GM15510 (cell line): ENCODE data around the gene ST3GAL5.

ENCODE experiments used
- POLR2A ChIP-seq: IDR thresholded peaks from 3 replicates; pipeline ENCODE4 v1.6.1; 2011; ENCODE audit warnings: borderline replicate concordance; ENCODE audit not compliant: insufficient read length; ENCODE audit errors: extremely low read depth

The ST3GAL5 gene

DNA sequence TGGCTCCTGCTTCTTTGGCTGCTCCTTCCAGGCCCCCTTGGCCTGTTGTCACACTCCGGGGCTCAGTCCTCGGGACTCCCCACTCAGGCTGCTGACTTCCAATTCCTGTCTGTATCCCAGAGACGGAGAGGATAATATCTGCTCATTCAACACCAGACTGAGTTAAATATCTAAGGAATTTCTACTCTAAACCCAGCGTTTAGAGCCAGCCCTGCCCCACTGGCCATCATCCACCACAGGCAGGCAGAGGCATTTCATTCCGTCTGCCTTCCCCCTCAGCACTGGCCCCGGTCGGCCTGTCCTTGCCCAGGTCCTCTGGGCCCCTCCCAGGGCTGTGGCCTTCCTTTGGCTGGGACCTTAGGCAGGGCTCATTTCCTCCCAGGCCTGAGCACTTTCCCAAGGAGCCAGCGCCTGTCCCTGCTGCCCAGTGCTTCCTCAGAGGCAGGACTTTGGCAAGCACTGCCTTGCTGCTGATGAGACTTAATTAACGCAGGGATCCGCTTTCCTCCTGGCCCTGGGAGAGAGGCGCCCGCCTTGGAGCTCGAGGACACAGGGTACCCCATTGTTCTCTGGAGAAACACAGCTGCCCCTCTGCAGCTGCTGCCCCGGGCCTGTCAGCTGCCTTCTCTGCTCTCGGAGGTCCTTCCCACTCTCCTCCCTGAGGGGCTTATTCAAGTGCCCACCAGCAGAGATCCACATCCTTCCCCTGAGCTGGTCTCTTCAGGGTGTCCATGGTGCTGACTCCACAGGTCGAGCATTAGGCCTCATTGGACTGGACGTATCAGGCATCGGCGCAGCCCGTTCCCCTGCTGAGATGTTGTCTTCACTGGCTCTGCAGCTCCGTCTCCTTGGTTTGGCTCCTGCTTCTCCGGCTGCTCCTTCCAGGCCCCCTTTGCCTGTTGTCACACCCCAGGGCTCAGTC is 92.2 kb downstream of the ST3GAL5 start:
- TF ChIP-seq POLR2A = no peak

DNA sequence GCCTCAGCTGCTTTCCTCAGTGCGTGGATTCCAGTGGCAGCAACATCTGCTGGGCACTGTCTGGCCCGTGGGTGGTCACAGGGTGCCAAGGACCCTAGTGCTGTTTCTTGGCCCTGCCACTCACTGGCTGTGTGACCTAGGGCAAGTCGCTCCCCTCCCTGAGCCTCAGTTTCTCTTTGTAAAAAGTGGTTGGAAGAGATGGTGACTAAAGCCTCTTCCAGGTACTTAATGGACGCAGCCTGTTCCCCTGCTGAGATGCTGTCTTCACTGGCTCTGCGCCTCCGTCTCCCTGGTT is 92.8 kb downstream of the ST3GAL5 start:
- TF ChIP-seq POLR2A = no peak

DNA sequence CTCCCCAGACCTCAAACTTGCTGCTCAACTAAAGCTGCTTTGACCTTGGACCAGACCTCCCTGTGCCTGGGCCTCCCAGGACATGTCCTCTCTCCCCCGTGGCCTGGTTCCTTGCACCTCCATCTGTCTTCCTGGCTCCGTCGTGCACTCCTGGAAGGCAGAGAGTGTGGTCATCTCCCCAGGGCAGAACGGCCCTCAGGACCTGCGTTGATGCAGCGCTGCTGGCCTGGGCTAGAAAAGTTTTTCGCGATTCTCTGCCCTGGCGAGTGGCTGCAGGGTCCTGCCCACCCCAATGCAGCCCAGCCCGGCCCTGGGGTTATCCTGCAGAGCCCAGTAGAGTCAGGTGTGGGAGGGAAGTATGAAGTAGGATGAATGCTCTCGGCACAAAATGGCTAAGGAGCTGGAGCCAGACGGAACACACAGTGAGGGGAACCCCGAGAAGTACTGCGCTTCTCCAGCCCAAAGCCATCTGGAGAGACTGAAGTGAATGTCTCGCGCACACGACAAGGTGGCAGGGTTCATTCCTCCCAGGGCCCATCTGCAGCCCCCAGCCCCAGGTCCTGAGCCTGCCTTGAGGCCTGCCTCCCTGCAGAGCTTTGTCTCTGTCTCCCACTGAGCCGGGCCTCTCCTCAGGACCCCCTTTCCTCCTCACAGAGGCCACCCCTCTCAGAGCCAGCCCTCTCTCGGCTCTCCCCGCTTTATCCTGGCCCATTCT is 93.3 kb downstream of the ST3GAL5 start:
- no peak for TF ChIP-seq POLR2A

DNA sequence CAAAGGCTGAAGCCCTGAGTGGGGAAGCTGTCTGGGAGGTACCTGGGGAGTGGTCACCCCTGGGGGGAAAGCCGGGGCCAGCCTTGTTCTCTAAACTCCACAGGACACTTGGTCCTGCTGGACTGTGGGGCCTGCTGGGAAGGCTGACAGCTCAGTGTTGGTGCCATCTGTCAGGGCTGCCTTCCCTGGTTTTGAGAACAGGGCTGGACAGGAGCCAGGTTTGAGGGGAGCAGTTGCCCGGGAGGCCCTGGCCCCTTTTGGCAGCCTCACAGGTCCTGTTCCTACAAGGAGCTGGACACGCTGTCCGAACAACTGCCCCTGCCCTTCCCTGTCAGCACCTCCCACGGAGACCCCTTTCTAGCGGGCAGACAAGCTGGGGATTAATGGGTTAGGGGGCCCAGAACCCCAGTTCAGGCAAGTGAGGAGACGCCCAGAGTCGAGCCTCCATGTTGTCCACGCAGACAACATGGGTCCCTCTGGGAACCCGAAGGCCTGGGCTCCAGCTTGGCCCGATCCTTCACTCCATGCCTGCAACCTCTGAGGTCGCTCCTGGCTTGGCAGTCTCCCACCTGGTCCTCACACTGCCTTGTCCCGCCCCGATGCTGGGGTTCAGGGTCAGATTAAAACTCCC is 94.2 kb downstream of the ST3GAL5 start:
- no peak for TF ChIP-seq POLR2A

DNA sequence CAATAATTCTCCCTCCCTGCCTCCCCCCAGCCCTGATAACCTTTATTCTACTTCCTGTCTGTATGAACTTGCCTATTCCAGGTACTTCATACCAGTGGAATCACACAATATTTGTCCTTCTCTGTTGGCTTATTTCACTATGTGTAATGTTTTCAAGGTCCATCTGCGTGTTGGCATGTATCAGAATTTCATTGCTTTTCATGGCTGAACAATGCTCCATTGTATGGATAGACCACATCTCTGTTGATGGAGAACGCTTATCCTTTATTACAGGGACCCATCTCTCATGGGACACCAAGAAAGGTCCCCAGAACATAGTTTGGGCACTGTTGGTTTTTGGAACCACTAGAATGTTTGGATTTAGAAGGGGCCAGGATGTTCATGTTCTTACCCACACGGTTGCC is 94.8 kb downstream of the ST3GAL5 start:
- no peak for TF ChIP-seq POLR2A

DNA sequence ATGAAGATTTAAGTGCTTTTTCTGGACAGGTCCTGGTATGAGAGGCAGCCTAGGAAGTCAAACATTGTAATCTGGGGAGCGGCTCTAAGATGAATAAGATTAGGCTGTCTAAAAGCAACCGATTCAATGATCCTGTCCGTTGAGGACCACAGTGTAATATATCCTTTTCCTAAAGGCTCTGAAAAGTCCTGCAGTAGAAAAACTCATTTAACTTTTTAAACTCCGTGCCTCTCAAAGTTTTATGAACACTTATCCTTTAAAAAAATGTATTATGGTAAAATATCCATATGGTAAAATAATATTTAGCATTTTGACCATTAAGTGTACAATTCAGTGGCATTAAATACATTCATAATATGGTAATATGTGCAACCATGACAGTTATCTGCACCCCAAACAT is 95.2 kb downstream of the ST3GAL5 start:
- TF ChIP-seq POLR2A = no peak

DNA sequence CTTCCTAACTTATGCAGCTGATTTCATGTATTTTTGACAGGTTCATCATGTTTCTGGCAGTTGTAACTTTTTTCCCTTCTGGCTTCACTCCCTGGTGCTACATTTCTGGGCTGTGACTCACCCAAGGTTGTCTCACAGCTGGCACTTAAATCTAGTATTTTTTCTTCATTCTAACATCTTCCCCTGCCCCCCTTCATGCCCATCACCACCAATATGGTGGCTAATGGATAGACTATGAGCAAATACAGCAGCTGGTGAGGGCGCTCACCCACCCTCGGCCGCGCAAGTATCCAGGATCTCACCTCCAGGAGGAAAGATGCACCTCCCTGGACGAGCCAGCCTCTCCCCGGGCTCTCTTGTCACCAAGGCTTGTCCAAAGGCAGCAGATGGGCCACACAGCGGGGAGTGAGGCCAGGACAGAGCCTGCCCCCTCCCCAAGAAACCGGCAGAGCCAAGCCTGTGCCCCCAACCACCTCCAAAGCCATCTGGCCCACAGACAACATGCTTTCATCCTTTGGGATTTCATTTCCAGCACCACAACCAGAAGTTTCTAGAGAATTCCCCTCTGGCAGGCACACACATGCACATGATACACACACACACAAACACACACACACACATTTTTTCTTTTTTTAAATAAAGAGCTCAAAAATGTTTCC is 95.9 kb downstream of the ST3GAL5 start:
- TF ChIP-seq POLR2A = no peak

DNA sequence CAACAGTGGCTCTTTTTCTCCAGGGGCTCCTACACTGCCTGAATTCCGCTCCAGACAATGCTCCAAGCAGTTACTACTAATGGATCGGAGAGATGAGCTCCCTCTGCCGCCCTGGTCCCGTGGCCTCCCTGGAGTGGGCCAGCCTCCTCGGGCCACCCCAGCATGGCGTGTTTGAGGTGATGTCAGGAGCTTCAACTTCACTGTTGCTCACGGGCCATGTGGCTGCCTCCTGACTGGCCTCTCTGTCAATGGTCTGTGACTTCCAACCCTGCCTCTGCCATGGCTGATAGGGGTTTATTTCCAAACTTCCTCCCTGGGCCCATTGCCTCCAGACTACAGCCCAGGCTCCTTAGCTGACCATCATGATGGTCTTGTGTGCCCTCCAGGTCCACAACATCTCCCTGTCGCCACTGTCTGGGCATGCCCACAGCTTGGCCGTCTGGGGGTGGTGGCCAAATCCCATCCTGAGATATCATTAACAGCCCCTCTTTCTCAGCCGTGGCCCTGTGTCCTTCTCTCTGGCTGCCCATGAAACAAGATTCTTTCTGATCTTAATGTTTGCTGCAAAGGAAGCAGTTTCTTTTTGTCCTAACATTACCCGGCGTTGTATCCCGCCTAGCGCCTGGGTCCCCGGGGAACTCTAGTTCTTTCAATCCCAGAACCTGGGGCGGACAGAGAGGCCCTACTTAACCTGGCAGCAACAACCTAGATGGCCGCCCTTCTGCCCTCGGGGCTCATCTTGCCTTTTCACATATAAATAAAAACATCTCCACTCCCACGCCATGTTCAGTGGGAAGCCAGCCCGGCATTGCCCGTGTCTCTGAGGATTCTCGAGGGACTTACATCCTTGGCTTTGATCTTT is 96.9 kb downstream of the ST3GAL5 start:
- no peak for TF ChIP-seq POLR2A

DNA sequence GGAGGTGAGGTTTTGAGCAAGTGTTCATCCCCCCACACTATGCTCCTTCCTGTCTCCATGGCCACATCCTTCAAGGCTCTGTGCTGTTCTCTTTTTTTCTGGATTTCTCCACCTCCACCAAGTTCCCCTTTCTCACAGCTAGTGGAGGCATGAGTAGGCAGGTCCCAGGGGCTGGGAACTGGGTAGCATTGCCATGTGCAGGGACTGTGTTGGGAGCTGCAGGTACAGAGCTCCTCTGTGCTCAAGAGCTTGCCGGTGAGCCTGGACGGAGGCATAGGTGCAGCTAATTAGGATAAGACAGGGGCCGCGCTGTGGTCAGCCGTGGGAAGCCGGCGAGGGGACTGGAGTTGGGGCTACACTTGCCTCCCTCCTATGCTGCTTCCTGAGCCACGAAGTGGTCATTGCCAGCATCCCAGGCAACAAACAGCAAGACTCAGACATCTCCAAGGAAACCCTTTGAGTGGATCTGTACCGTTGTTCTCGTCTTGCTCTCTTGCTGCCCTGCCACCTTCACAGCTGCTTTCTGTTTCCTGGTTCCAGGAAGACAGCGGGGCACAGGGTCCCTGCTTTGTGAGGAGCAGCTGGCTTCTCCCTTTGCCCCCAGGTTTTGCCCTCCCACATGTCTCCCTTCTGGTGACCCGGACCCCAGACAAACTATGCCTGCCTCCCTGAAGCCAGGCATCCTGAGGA is 98.1 kb downstream of the ST3GAL5 start:
- no peak for TF ChIP-seq POLR2A

DNA sequence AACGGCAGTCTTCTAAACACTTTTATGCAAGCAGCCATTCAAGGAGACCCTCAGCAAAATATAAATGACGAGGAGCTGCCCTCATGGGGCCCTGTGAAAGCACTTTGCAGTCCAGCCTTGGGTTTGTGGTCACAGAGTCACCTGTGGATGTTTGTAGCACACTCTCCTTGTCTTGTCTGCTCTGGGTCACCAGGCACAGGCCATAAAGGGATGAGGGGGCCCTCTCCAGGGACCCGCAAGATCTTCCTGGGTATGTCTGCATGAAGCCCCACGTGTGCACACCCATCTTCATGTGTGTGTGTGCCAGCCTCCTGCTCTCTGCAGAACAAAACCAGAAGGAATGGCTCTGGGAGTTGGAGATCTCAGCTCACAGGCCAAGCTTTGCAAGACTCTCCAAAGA is 98.8 kb downstream of the ST3GAL5 start:
- TF ChIP-seq POLR2A = no peak

DNA sequence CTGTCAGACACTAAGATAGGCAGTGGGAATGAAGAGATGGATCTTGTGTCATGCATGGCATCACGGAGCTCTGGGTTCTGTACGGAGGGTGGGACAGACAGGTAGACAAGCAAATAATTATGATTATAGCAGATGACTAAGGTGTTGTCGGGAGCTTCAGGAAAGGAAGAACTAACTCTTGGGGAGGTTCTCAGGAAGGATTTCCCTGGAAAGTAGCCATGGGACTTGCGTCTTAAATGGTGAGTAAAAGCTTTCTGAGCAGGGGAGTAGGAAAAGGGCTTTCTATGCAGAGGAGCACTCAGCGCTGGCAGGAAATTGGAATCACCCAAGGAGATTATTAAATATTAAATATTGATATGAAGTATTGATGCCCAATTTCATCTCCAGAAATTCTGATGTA is 99.5 kb downstream of the ST3GAL5 start:
- no peak for TF ChIP-seq POLR2A

DNA sequence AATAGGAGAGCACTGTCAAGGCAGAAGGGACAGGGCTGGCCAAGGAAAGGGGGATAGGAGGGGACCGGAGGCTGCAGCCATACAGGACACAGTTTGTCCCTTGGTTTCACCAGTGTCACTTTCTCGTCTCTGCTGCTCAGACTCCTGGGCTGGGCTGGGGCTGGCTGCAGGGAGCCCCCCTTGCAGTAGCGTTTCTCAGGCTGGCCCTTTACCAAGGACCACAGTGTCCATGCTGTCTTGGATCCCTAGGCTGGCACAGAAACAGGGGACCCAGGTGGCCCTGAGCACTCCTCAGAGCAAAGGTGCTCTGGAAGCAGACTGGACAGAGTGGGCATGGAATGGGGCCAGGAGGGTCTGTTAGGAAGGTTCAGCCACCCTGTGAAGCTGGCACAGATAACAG is 100.2 kb downstream of the ST3GAL5 start:
- TF ChIP-seq POLR2A = no peak

DNA sequence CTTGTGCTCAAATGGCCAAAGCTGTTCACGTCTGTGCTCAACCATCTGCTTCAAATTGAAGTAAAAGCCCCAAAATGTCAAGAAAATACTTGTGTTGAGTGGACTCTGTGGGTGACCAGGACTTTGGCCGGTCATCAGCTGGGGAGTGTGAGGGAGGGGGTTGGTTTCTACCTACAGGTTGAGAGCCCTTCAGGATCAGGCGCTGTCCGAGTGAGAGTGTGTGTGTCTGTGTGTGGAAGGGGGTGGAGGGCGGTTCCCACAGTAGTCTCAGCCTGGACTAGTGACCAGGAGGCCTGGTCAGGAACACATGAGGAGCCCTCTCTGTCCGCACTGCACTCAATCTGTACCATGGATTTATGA is 100.8 kb downstream of the ST3GAL5 start:
- no peak for TF ChIP-seq POLR2A
